CD4-positive, alpha-beta T cell (primary cell): ENCODE results near the gene CYB561. TPM values are rescaled to one million over a fixed set of nuclear protein-coding genes. Genes with fewer than 3 reads are reported as not detected.

ENCODE experiments used
- ATAC-seq: fragments of 200-7000 bp; cut with Tn5 transposase; one replicate; pipeline ENCODE4 v1.10.0; 2022; ENCODE audit warnings: mild to moderate bottlenecking; ENCODE audit not compliant: poor library complexity
- CTCF ChIA-PET: fragments of 350-600 bp; sonication (Branson Sonifier 250); formaldehyde crosslinking; loops from one replicate; lab custom pipeline; 2021; ENCODE audit warnings: antibody characterized with exemption, inconsistent platforms; lab: Charles Lee
- POLR2A ChIA-PET: fragments of 350-600 bp; sonication (Branson Sonifier 250); formaldehyde crosslinking; loops from one replicate; lab custom pipeline; 2021; ENCODE audit warnings: antibody characterized with exemption, inconsistent platforms; lab: Charles Lee
- DNase-seq, 14 experiments: peaks; one replicate each; pipeline ENCODE4 v3.0.0-alpha.2; 2013 to 2020; ENCODE audit warnings: mixed read lengths in 2 of 14
- H3K27ac ChIP-seq, 2 donors: one replicate each; pipeline versions ENCODE4 v1.5.1 to v1.7.0; 2013; ENCODE audit warnings: low read length in 2 of 2, low read depth in 1 of 2, mild to moderate bottlenecking in 1 of 2
- H3K27me3 ChIP-seq, 2 experiments: 1 replicate in 1 of 2; 2 replicates in 1 of 2; pipeline versions ENCODE4 v1.6.1 to v1.7.0; 2013; ENCODE audit warnings: low read length in 2 of 2, control low read depth in 1 of 2, mild to moderate bottlenecking in 1 of 2, moderate library complexity in 1 of 2; ENCODE audit not compliant: insufficient read depth in 2 of 2, control insufficient read depth in 1 of 2
- H3K36me3 ChIP-seq: one replicate; pipeline ENCODE4 v1.6.1; 2013; ENCODE audit warnings: low read length, control low read depth; ENCODE audit not compliant: insufficient read depth
- H3K4me1 ChIP-seq: one replicate; pipeline ENCODE4 v1.6.1; 2013; ENCODE audit warnings: low read length, control low read depth; ENCODE audit not compliant: insufficient read depth
- H3K4me3 ChIP-seq: one replicate; pipeline ENCODE4 v1.5.1; 2013; ENCODE audit warnings: mild to moderate bottlenecking, low read length, moderate library complexity
- H3K9me3 ChIP-seq, 2 experiments: 1 replicate in 1 of 2; 2 replicates in 1 of 2; pipeline versions ENCODE4 v1.6.1 to v1.7.0; 2013; ENCODE audit warnings: low read length in 2 of 2, mild to moderate bottlenecking in 2 of 2, control low read depth in 1 of 2, moderate library complexity in 1 of 2; ENCODE audit not compliant: control insufficient read depth in 1 of 2, insufficient read depth in 1 of 2
- H3K27ac Mint-ChIP-seq: one replicate; pipeline ENCODE4 v1.8.0; 2020; ENCODE audit warnings: mixed read lengths
- H3K27me3 Mint-ChIP-seq: one replicate; pipeline ENCODE4 v1.8.0; 2021; ENCODE audit warnings: mixed read lengths
- H3K36me3 Mint-ChIP-seq: one replicate; pipeline ENCODE4 v1.8.0; 2021; ENCODE audit warnings: low read depth, mixed read lengths
- H3K4me1 Mint-ChIP-seq: one replicate; pipeline ENCODE4 v1.8.0; 2021; ENCODE audit warnings: low read depth, mixed read lengths
- H3K4me3 Mint-ChIP-seq: one replicate; pipeline ENCODE4 v1.8.0; 2020; ENCODE audit warnings: mild to moderate bottlenecking, mixed read lengths
- H3K9me3 Mint-ChIP-seq: one replicate; pipeline ENCODE4 v1.8.0; 2020; ENCODE audit warnings: mixed read lengths
- CTCF ChIP-seq: fragments of 200-600 bp; IDR thresholded peaks from one replicate; pipeline ENCODE4 v1.8.0; 2022; ENCODE audit warnings: antibody characterized with exemption, mild to moderate bottlenecking
- intact Hi-C, 2 experiments: fragments of 100-400 bp; cut with DNase I in 1 of 2; cut with micrococcal nuclease in 1 of 2; formaldehyde crosslinking; loops; one replicate each; pipeline versions ENCODE4 v1.15.1 to v1.9.0; 2023 to 2025; cut with DNase I, micrococcal nuclease
- total RNA-seq, 174 experiments: library from RNA in 2 of 174; stranded (reverse) in 2 of 174; gene quantifications; one replicate each; pipeline ENCODE4 v1.2.3 and lab custom pipeline; 2021 to 2026

The CYB561 gene
- total RNA-seq, 2 experiments from 2014 or later = 17.4 to 18.1 TPM

- intact Hi-C loops = no loop called here
- H3K27ac Mint-ChIP-seq = no peak overlapping the region
- no peaks in the 10 kb centered on the region for H3K36me3 ChIP-seq
These were observed 18.7 kb upstream of the CYB561 start for GRCh38 chr17:63464691-63465236.

GRCh38 chr17:63463771-63464170 lies 17.7 kb upstream of the CYB561 start:
- H3K4me3 ChIP-seq = no peak overlapping the region
- ChIA-PET CTCF (interaction anchor here (1.5 kb wide), 1 partner anchor 38 kb away, joined by 5 read pairs; no protein-coding TSS in a partner anchor), POLR2A (no interaction called here)
- Mint-ChIP-seq H3K36me3 (no peaks in the 10 kb centered on the region), H3K27me3 (peaks cover 10% of the 10 kb centered on the region), H3K27ac (no peak overlapping the region), H3K4me3 (no peak overlapping the region), H3K9me3 (no peaks in the 10 kb centered on the region), H3K4me1 (no peaks in the 10 kb centered on the region)
- no peaks in the 10 kb centered on the region for H3K36me3 ChIP-seq
- TF ChIP-seq CTCF = no peak
- no peaks in the 10 kb centered on the region for H3K27me3 ChIP-seq
- no peak overlapping the region for H3K27ac ChIP-seq
- no peak for ATAC-seq
- DNase-seq = no peak
- H3K4me1 ChIP-seq = no peaks in the 10 kb centered on the region
- intact Hi-C loops = no loop called here
- no peaks in the 10 kb centered on the region for H3K9me3 ChIP-seq

More at GRCh38 chr17:63464691-63465236, 18.7 kb upstream of the CYB561 start:
- ChIA-PET POLR2A (no interaction called here), CTCF (interaction anchor here (1.5 kb wide), 1 partner anchor 39 kb away, joined by 5 read pairs; no protein-coding TSS in a partner anchor)
- H3K4me3 Mint-ChIP-seq = no peak overlapping the region
- H3K36me3 Mint-ChIP-seq = no peaks in the 10 kb centered on the region
- Histone ChIP-seq H3K27ac (no peak overlapping the region), H3K4me3 (no peak overlapping the region), H3K27me3 (no peaks in the 10 kb centered on the region), H3K4me1 (no peaks in the 10 kb centered on the region), H3K9me3 (no peaks in the 10 kb centered on the region)
- H3K27me3 Mint-ChIP-seq = peaks cover 9% of the 10 kb centered on the region
- no peaks in the 10 kb centered on the region for H3K4me1 Mint-ChIP-seq
- no peaks in the 10 kb centered on the region for H3K9me3 Mint-ChIP-seq
- no peak for TF ChIP-seq CTCF
- DNase-seq (no peak), ATAC-seq (no peak)

- Mint-ChIP-seq H3K27ac (no peak overlapping the region), H3K36me3 (no peaks in the 10 kb centered on the region), H3K4me1 (no peaks in the 10 kb centered on the region), H3K27me3 (peaks cover 4% of the 10 kb centered on the region), H3K4me3 (no peak overlapping the region), H3K9me3 (no peaks in the 10 kb centered on the region)
- intact Hi-C loops = no loop called here
- H3K27me3 ChIP-seq = no peaks in the 10 kb centered on the region
- no peaks in the 10 kb centered on the region for H3K4me1 ChIP-seq
- H3K4me3 ChIP-seq = no peak overlapping the region
- no peak for TF ChIP-seq CTCF
- no peak overlapping the region for H3K27ac ChIP-seq
- no peak for DNase-seq
- ChIA-PET CTCF (no interaction called here), POLR2A (no interaction called here)
- H3K9me3 ChIP-seq = no peaks in the 10 kb centered on the region
- ATAC-seq = no peak
- H3K36me3 ChIP-seq = no peaks in the 10 kb centered on the region
These were observed 13.9 kb upstream of the CYB561 start for GRCh38 chr17:63460018-63460417.
